Endodermal cell (in vitro differentiated cells): Measurements from ENCODE around the gene CCDC57. TPM values are rescaled to one million over a fixed set of nuclear protein-coding genes. Genes with fewer than 3 reads are reported as not detected.

ENCODE experiments used
- DNase-seq: peaks from one replicate; pipeline ENCODE4 v3.0.0-alpha.2; 2017
- H3K27ac ChIP-seq: 2 replicates; pipeline ENCODE4 v1.5.1; 2013; ENCODE audit warnings: mild to moderate bottlenecking, low read depth, low read length, moderate library complexity
- H3K27me3 ChIP-seq: 2 replicates; pipeline ENCODE4 v1.6.1; 2013; ENCODE audit warnings: mild to moderate bottlenecking, low read length, moderate library complexity; ENCODE audit not compliant: insufficient read depth, control insufficient read depth, poor library complexity, severe bottlenecking
- H3K36me3 ChIP-seq: 2 replicates; pipeline ENCODE4 v1.7.0; 2013; ENCODE audit warnings: mild to moderate bottlenecking, low read length, moderate library complexity; ENCODE audit not compliant: control insufficient read depth, insufficient read depth
- H3K4me1 ChIP-seq: one replicate; pipeline ENCODE4 v1.7.0; 2013; ENCODE audit warnings: low read length; ENCODE audit not compliant: control insufficient read depth, insufficient read depth
- H3K4me3 ChIP-seq: 2 replicates; pipeline ENCODE4 v1.5.1; 2013; ENCODE audit warnings: mild to moderate bottlenecking, low read length, moderate library complexity
- H3K9ac ChIP-seq: 2 replicates; pipeline ENCODE4 v1.6.1; 2013; ENCODE audit warnings: mild to moderate bottlenecking, low read length, moderate library complexity; ENCODE audit not compliant: poor library complexity, severe bottlenecking; ENCODE audit errors: extremely low read depth
- H3K9me3 ChIP-seq: 2 replicates; pipeline ENCODE4 v1.6.1; 2013; ENCODE audit warnings: mild to moderate bottlenecking, low read length, moderate library complexity; ENCODE audit not compliant: control insufficient read depth
- H3K27ac Mint-ChIP-seq: 2 replicates; pipeline ENCODE4 v1.8.0; 2020; ENCODE audit warnings: mixed read lengths
- H3K27me3 Mint-ChIP-seq: 2 replicates; pipeline ENCODE4 v1.8.0; 2021; ENCODE audit warnings: mild to moderate bottlenecking, mixed read lengths; ENCODE audit not compliant: insufficient read depth
- H3K36me3 Mint-ChIP-seq: 2 replicates; pipeline ENCODE4 v1.8.0; 2020; ENCODE audit warnings: low read depth, mixed read lengths
- H3K4me1 Mint-ChIP-seq: 2 replicates; pipeline ENCODE4 v1.8.0; 2020; ENCODE audit warnings: mixed read lengths
- H3K4me3 Mint-ChIP-seq: 2 replicates; pipeline ENCODE4 v1.8.0; 2020; ENCODE audit warnings: mild to moderate bottlenecking, moderate library complexity, mixed read lengths
- H3K9me3 Mint-ChIP-seq: 2 replicates; pipeline ENCODE4 v1.8.0; 2020; ENCODE audit warnings: mild to moderate bottlenecking, mixed read lengths
- WGBS, 2 experiments: methylation state at CpG; one replicate each; pipeline versions ENCODE4 v1.1.5 to v1.1.7; 2013; ENCODE audit warnings: missing lambda C conversion rate in 2 of 2, mixed read lengths in 1 of 2; ENCODE audit not compliant: insufficient coverage in 1 of 2, insufficient read length in 1 of 2; 5-methylcytosine and 5-hydroxymethylcytosine counted together
- total RNA-seq, 2 donors: library from RNA; stranded (reverse); fragmentation: NEBNext Ultra II Directional in 1 of 2; extraction: Animal tissue kit (Norgen Biotek cat#: 25700) in 1 of 2; gene quantifications; 2 replicates in 1 of 2; 3 replicates in 1 of 2; pipeline ENCODE4 v1.2.1, GENCODE V29; 2021
- TF ChIP-seq, protein P1 (sequence below): fragments of 200-600 bp; sonication (generic); conservative IDR thresholded peaks from 2 replicates; pipeline ENCODE4 v1.5.0; 2021; ENCODE audit warnings: antibody characterized with exemption, mild to moderate bottlenecking

The CCDC57 gene
- total RNA-seq, 2 donors from 2014 or later = 61.8 to 82.8 TPM

DNA sequence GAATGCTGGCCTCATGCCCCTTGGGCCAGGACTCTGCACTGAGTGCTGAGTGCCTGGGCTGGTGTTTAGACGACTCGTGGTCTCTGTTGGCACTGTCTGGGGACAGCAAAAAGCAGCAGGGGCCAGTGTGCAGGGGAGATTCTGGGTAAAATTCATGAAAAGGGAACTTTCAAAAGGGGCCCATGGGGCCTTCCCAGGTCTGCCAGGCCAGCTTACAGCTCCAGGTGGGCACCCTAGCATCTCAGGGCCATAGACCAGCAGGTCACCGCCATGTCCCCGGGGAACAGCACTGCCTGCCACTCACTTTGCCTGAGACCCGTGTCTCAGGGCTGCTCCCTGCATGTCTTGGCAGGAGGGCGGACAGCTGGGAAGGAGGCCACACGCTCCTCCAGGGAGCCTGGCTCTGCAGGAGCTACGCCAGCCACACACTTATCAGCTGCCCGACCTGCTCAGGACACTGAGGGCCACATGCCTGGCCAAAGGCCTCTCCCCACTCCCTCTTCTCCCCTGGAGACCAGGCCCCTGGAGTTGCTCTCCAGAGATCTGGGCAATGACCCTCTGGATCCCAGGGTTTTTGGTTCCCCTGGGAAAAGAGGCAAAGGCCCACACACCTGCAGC, 105.8 kb downstream of the CCDC57 start:
- no peak overlapping the region for H3K4me3 Mint-ChIP-seq
- WGBS, 2 experiments = 89 to 92% methylated on average over 4 to 9 of the region's 9 CpGs
- Histone ChIP-seq H3K27me3 (no peaks in the 10 kb centered on the region), H3K36me3 (no peaks in the 10 kb centered on the region), H3K27ac (no peak overlapping the region), H3K4me1 (peaks cover 23% of the 10 kb centered on the region), H3K9ac (no peak overlapping the region), H3K4me3 (no peak overlapping the region), H3K9me3 (no peaks in the 10 kb centered on the region)
- peaks cover 29% of the 10 kb centered on the region for H3K4me1 Mint-ChIP-seq
- peak overlapping the region; percentile 82 for H3K27ac Mint-ChIP-seq
- peaks cover 4% of the 10 kb centered on the region for H3K27me3 Mint-ChIP-seq
- H3K36me3 Mint-ChIP-seq = peaks cover 22% of the 10 kb centered on the region
- DNase-seq = no peak
- H3K9me3 Mint-ChIP-seq = no peaks in the 10 kb centered on the region
- TF ChIP-seq, protein P1, sequence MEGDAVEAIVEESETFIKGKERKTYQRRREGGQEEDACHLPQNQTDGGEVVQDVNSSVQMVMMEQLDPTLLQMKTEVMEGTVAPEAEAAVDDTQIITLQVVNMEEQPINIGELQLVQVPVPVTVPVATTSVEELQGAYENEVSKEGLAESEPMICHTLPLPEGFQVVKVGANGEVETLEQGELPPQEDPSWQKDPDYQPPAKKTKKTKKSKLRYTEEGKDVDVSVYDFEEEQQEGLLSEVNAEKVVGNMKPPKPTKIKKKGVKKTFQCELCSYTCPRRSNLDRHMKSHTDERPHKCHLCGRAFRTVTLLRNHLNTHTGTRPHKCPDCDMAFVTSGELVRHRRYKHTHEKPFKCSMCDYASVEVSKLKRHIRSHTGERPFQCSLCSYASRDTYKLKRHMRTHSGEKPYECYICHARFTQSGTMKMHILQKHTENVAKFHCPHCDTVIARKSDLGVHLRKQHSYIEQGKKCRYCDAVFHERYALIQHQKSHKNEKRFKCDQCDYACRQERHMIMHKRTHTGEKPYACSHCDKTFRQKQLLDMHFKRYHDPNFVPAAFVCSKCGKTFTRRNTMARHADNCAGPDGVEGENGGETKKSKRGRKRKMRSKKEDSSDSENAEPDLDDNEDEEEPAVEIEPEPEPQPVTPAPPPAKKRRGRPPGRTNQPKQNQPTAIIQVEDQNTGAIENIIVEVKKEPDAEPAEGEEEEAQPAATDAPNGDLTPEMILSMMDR = no peak

DNA sequence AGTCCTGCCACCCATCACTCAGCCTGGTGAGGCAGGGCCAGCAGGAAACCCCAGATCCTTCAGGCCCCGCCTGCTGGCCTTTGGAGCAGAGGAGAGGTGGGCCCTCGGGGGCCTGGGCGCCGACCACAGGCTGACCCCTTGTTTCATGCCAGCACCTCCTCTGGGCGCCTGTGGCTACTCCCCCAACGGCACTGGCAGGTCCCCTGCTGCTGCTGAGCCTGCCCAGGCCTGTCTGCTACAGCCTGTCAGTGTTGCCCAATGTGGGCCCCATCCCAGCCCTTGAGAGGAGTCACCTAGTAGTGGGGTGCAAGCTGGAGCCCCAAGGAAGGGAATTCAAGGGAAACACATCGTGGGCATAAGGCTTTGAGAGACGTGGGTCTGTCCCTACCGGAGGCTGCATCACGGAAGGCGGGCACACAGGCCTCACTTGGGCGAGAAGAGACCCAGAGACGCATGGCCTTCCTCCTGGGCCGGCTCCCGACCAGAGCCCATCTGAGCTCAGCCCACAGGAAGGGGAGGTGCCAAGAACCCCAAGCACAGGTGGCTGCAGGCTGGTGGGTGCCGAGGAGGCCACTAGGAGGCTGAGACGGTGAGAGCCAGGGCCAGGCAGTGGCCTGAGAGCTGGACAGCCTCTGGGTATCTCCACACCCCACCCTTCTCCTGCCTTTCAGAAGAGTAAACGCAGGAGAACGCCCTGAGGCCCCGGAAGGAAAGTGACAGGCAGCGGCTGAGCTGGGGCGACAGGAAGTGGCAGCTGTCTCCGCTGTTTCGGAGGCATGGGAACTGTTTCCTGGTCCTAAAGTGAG, 106.6 kb downstream of the CCDC57 start:
- TF ChIP-seq, protein P1 = peak; percentile 79
- Mint-ChIP-seq H3K27me3 (no peaks in the 10 kb centered on the region), H3K9me3 (no peaks in the 10 kb centered on the region), H3K36me3 (peaks cover 16% of the 10 kb centered on the region), H3K27ac (peak overlapping the region; percentile 82), H3K4me1 (peaks cover 33% of the 10 kb centered on the region), H3K4me3 (no peak overlapping the region)
- H3K9me3 ChIP-seq = no peaks in the 10 kb centered on the region
- H3K9ac ChIP-seq = no peak overlapping the region
- peaks cover 23% of the 10 kb centered on the region for H3K4me1 ChIP-seq
- no peaks in the 10 kb centered on the region for H3K27me3 ChIP-seq
- no peak overlapping the region for H3K27ac ChIP-seq
- H3K36me3 ChIP-seq = no peaks in the 10 kb centered on the region
- H3K4me3 ChIP-seq = no peak overlapping the region
- 76 to 80% methylated on average over 19 to 24 of the region's 24 CpGs for whole genome bisulfite sequencing, 2 experiments
- peak; percentile 98 for DNase-seq

DNA sequence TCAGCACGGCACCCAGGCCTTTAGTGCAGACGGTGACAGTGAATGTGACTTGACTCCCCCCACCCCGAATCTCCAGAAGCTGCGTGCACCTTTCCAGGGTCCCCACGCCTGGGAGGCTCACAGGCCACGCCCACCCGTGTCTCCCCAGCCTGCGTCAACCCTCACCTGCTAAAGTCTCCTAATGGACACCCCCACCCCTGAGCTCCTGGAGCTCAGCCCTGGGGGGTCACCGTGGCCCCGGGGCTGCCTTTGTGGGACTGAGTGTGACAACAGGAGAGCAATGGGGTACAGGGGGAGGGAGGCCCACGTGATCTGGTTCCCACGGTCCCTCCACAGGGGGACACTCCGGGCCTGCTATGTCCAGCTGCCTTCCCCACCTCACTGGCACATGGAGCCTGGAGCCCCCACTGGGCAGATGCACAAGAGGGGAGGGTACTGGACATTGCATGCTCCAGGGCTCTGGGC, 107.2 kb downstream of the CCDC57 start:
- H3K27ac Mint-ChIP-seq = peak overlapping the region; percentile 30
- H3K4me1 ChIP-seq = peaks cover 23% of the 10 kb centered on the region
- TF ChIP-seq, protein P1 = no peak
- no peaks in the 10 kb centered on the region for H3K9me3 Mint-ChIP-seq
- H3K36me3 ChIP-seq = no peaks in the 10 kb centered on the region
- no peak overlapping the region for H3K4me3 Mint-ChIP-seq
- no peaks in the 10 kb centered on the region for H3K9me3 ChIP-seq
- H3K4me1 Mint-ChIP-seq = peaks cover 38% of the 10 kb centered on the region
- 91 to 99% methylated on average over 8 to 13 of the region's 13 CpGs for WGBS, 2 experiments
- H3K27me3 ChIP-seq = no peaks in the 10 kb centered on the region
- peaks cover 13% of the 10 kb centered on the region for H3K36me3 Mint-ChIP-seq
- no peak overlapping the region for H3K27ac ChIP-seq
- DNase-seq = no peak
- H3K27me3 Mint-ChIP-seq = no peaks in the 10 kb centered on the region
- no peak overlapping the region for H3K9ac ChIP-seq
- H3K4me3 ChIP-seq = no peak overlapping the region
